Activated effector memory CD4-positive, alpha-beta T cell treated with Interleukin-2 at 50 U/mL for 16 hours (primary cell): Measurements from ENCODE around the gene TCFL5.
"Not testable (repeated sequence)": the region's sequence is repeated elsewhere in the genome, so short reads cannot be mapped to it uniquely, and the experiment has no call there.

ENCODE experiments used
- DNase-seq: peaks from one replicate; pipeline ENCODE4 v3.0.0-alpha.2; 2020

The TCFL5 gene

GRCh38 chr20:62852841-62853240, 8.8 kb downstream of the TCFL5 start:
- no peak for DNase-seq

- DNase-seq, result no peak
These were observed 9.4 kb downstream of the TCFL5 start for GRCh38 chr20:62852196-62852595.

- DNase-seq, result no peak
These were observed 11.2 kb downstream of the TCFL5 start for GRCh38 chr20:62850333-62850974.

GRCh38 chr20:62849431-62849830, 12.2 kb downstream of the TCFL5 start:
- no peak for DNase-seq

GRCh38 chr20:62848917-62849316, 12.7 kb downstream of the TCFL5 start:
- DNase-seq, result not testable (repeated sequence)

- DNase-seq, result no peak
These were observed 15.3 kb downstream of the TCFL5 start for GRCh38 chr20:62846166-62846890.

- DNase-seq, result no peak
These were observed 16.0 kb downstream of the TCFL5 start for GRCh38 chr20:62845416-62846160.

- no peak for DNase-seq
These were observed 17.4 kb downstream of the TCFL5 start for GRCh38 chr20:62844182-62844581.

GRCh38 chr20:62843656-62844055, 18.0 kb downstream of the TCFL5 start:
- no peak for DNase-seq

GRCh38 chr20:62841705-62842212, 19.9 kb downstream of the TCFL5 start:
- no peak for DNase-seq

GRCh38 chr20:62840244-62841197, 21.1 kb downstream of the TCFL5 start:
- no peak for DNase-seq

GRCh38 chr20:62839816-62840215, 21.8 kb downstream of the TCFL5 start:
- DNase-seq, result no peak

- DNase-seq, result no peak
These were observed 22.4 kb downstream of the TCFL5 start for GRCh38 chr20:62839261-62839660.

GRCh38 chr20:62838128-62838891, 23.3 kb downstream of the TCFL5 start:
- DNase-seq, result no peak

GRCh38 chr20:62837790-62838127, 23.9 kb downstream of the TCFL5 start:
- no peak for DNase-seq

- no peak for DNase-seq
These were observed 24.6 kb downstream of the TCFL5 start for GRCh38 chr20:62836967-62837490.

GRCh38 chr20:62835931-62836861, 25.4 kb downstream of the TCFL5 start:
- no peak for DNase-seq

- DNase-seq, result no peak
These were observed 26.5 kb downstream of the TCFL5 start for GRCh38 chr20:62834967-62835730.

GRCh38 chr20:62832951-62833391, 28.7 kb downstream of the TCFL5 start:
- DNase-seq, result no peak
